Activated CD4-positive, alpha-beta T cell treated with anti-CD3 and anti-CD28 coated beads, Interleukin-10, Interleukin-2, amounts not matched to agents 100 ng/mL and 50 ng/mL, durations not matched to agents 16 hours and 8 hours (primary cell): Measurements from ENCODE around the gene LSAMP.
A peak's percentile ranks its signal among the peaks of the same experiment; 100 is the strongest.

Experiments
- DNase-seq: peaks from one replicate; pipeline ENCODE4 v3.0.0-alpha.2; 2020

LSAMP gene

DNA sequence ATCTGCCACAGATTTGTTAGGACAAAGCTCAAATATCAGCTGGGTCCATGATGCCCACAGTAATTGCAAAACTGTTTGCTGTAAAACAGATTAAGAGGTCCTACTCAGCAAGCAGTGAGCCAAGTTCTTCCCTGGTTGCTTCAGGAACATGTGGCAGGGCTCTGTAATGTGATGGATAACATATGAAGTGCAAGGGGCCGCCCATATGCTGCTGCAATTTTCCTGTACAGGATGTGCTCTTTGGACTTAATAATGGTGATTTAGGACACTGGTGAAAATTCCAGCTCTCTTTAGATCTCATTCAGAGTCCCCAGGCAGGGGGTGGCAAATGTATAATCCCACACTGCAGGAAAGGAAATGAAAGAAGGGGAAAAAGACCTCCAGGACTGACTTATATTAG is 289.4 kb downstream of the LSAMP start:
- no peak for DNase-seq

DNA sequence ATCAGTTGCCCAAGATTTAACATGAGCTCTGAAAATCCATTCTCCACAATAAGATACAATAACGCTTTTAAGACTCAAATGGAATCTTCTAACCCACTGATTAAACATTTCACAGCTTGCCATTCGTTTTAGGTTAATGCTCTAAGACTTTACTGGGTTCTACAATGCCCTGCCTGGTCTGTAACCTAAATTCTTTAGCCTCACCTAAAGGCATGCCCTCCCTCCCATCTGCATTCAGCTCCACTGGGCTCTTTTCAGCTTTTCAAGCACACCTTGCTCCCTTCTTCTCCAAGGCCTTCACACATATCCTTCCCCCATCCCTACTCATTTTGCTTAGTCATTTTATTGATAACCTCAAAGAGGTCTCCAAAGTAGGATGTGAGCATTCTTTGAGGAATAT is 290.9 kb downstream of the LSAMP start:
- no peak for DNase-seq

GRCh38 chr3:116153174-116153573 is 292.1 kb downstream of the LSAMP start:
- no peak for DNase-seq

DNA sequence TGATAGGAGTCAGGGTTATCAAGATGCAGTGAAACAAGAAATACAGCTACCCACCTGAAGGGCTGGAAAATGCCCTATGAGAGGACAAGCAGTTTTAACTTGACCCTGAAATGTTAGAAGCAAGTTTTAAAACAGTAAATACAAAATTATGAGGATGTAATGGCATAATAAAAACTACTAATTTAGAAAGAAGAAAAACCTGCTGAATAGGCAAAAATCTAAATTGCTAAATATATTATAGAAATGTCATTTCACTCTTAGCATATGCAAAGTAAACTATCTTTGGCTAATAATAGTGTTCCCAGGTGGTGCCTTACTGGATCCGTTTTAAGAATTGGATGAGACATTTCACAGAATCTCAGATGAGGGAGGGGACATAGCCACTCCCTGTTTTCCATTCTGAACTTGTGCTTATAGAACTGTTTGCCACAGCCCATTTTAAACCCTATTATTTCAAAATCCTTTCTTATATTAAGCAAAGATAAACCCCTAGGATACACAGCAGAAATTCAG is 294.6 kb downstream of the LSAMP start:
- no peak for DNase-seq

DNA sequence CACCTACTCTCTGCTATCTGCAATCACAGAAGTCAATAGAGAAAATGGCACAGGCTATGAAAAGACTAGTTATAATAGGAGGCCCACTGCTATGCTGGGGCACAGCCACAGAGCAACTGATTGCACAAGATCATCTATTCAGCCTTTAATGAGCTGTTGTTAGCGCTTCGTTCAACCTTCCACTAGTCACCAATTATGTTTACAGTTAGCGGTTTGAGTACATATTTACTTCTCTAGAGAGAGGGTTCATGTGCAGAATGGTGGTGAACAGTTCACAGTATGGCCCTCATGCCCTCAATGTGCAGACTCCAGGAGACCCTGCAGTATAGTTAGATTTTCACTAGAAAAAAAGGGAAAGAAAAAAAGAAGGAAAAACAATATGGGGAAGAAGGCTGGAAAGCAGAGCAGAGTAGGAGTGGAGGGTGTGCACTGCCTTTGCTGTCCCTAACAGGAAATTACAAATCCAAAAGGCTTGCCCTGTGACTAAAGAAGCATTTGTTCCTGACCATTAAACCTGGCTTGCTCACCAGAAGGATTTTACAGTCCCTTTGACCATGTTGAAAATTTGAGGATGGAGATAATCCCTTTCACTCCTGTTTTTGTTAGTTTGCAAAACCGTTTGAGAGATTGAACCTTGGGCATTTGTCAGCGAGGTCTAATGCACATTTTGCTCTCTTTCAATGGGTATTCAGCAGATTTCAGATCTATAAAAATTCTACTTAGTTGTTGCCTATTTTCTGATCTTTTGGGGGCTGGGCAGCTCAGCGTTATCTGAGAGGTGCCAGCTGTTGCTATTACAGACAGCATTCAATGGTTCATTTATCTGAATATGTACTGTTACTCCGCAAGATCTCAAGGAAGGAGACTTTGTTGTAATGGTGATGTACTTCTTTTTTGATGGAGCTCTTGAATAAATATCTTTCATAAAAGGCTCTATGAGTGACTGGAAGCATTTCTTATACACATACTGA is 296.1 kb downstream of the LSAMP start:
- no peak for DNase-seq

GRCh38 chr3:116145613-116146012 is 299.7 kb downstream of the LSAMP start:
- no peak for DNase-seq

DNA sequence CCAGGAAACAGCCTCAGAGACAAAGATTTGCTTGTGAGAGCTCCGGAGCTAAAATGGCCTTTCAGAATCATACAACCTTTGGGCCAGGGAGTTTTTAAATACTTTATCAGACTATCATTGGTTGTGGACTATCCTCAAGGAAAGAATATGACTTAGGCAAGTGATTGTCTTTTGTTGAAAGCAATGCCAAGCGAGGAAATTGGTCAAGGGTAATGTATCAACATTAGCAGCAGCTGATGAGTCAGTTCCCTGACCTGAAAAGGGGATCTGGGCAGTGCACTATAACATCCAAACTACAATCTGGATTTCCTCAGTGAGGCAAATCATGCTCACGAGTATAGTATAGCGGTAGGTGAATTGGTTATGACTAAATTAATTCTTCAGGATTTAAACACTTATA is 303.6 kb downstream of the LSAMP start:
- no peak for DNase-seq

- DNase-seq: peak; percentile 6
Observed at GRCh38 chr3:116140100-116140689, 305.1 kb downstream of the LSAMP start.

- no peak for DNase-seq
Observed at GRCh38 chr3:116139641-116140040, 305.6 kb downstream of the LSAMP start.

- no peak for DNase-seq
Observed at GRCh38 chr3:116135457-116136085, 309.7 kb downstream of the LSAMP start.

GRCh38 chr3:116129187-116129946 is 315.9 kb downstream of the LSAMP start:
- no peak for DNase-seq

DNA sequence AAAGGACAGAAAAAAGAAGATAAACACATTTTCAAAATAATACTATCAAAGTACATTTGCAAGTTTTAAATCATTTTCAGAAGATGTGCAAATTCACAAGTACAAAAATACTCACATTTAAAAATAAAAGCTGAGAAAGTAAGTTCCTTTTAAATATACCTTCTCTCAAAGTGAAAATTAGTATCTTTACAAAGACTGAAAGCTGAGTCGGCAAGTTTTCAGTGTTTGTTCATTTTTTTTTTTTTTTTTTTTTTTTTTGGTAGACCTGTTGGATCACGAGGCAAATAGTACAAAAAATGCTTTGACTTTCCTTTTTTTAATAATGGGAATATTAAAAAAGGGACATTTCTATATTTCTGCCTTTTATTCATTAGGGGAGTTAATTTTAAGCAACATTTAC is 317.8 kb downstream of the LSAMP start:
- no peak for DNase-seq

GRCh38 chr3:116124166-116124565 is 321.1 kb downstream of the LSAMP start:
- no peak for DNase-seq

DNA sequence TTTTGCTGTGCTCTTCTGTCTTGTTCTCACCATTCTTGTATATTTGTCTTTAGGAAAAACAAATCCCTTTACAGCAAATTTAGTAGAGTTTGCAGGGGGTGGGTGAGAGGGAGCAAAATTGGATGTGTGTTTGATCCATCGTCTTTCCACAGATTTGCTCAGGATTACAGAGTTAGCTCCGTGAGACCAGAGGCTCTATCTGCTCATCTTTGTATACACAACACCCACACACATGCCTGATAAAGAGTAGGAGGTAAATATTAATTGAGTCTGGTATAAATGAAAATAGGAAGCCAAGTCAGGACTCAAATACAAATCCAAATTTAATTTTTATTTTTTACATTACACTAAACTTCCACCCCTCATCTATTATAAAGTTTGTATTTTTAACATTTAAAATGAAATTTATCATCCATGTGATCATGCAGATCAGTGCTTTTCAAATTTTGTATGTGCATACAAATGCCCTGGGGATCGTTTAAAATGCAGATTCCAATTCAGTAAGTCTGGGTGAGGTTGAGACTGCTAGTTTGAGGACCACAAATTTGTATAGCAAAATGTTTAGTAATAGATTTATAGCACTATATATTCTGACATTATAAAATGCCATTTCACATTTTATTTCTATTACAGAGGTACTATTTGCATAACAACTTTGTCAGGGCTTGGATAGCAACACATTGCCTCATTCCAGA is 326.7 kb downstream of the LSAMP start:
- DNase-seq: no peak

GRCh38 chr3:116114586-116114985 is 330.7 kb downstream of the LSAMP start:
- no peak for DNase-seq

DNA sequence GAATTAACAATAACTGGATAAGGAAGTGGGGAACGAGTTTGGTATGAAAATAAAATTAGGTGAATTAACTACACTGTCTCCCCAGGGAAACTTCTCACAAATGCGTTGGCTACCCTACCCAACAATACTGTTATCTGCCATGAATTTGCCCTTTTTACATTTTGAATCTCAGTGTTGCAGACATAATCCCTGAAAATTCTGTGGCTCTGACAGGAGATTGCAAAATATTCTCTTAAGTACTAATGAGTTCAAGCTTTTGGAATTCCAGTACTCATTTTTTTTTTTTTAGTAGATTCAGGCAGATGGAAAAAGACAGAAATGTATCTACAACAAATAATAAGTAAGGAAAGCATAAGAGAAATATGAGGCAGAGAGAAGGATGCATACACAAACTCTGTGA is 332.6 kb downstream of the LSAMP start:
- DNase-seq: no peak

DNA sequence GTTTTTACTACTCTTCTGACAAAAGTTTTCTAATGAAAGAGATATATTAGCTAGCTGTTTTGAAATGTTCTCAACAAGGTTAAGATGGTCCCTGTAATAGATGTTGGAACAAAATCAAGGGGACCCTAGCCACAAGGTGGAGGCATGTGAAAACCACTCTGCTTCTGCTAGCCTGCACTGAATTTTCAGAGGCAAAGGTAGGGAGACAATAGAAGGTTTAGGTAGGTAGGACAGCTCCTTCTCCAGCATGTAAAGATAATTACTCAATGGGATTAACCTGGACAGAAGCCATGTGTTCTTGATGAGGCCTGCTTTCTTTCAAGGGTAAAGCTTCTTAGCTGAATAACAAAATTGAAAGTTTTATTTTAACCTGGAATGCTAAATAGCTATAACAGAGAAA is 333.5 kb downstream of the LSAMP start:
- no peak for DNase-seq

DNA sequence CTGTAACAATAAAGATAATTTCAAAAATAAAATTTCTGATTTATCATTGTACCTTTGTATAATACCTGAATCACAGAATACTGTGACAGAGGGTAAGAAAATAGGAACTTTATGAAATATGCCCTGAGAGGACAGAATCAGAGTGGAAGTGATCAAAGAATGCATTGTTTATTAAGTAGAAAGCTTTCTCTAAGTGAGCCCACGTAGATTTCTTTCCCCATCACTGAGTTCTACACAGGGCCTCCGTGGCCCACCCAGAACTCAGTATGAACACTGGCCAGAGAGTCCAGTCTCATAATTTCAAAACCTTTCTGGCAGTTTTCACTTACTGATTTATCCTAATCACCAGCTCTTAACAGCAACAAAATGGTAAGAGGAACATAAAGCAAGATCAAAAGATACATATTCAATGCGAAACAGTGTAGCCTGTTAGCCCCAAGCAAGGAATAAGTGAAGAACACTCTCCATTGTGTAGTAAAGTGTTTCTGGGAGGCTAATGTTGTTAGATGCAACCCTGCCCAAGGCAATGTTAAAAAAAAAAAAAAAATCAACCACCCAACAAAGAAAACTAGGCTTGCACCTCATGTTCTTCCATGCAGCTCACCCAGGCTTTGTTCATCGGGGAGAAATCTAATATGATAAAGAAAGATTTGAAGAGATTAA is 341.3 kb downstream of the LSAMP start:
- no peak for DNase-seq

DNA sequence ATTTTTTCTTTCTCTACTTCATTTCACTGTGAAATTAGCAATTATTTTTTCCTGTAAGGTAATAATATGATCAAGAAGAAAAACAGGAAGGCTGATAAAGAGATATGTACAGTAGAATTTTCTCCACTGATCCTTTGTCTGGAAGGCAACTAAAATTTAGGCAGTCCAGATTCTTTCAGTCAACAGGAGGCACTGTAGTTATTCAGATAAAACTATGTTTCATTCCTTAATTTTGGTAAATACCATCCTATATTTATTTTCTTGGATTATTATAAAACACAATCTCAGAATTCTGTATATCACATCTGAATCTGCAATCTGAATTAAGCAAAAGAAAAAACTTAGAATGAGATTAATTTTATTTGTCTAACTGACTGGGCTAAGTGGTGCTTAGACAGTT is 343.2 kb downstream of the LSAMP start:
- DNase-seq: no peak

DNA sequence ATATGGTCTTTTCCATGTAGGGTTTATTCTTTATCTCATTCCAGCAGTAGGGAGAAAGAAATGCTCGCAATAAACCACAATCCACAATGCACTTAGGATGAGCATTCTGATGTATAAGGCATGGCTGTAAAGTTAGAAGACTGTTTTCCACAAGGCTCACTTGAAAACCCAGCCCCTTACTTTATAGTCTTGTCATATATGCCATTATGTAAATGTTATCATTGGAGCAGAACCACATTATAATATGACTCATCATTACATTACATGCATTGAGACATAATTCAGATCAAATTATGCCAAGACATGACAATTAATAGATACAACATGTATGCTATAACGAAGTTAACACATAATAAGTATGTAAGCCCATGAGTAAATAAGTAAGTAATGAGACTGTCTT is 348.1 kb downstream of the LSAMP start:
- no peak for DNase-seq

GRCh38 chr3:116096631-116097030 is 348.7 kb downstream of the LSAMP start:
- DNase-seq: no peak

DNA sequence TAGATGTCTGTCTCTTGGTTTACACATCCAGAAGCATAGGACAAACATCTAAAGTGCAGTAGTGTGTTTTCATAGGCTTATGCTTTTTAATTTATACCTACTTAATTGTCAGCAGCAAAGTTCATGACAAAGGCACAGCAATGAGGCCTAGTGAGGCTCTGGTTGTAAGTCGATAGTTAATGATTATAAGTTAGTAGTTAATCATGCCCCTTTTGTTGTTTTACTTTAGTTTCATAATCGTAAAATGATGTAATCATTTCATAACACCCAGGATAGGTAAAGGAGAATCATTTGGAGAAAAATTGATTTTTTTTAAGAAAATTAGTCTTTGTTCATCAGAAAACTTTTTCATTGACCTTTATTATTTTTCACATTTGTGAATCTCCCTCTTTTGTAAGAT is 351.9 kb downstream of the LSAMP start:
- DNase-seq: no peak
